ENCODE measurements around the gene AOC2.

AOC2 gene

DNA sequence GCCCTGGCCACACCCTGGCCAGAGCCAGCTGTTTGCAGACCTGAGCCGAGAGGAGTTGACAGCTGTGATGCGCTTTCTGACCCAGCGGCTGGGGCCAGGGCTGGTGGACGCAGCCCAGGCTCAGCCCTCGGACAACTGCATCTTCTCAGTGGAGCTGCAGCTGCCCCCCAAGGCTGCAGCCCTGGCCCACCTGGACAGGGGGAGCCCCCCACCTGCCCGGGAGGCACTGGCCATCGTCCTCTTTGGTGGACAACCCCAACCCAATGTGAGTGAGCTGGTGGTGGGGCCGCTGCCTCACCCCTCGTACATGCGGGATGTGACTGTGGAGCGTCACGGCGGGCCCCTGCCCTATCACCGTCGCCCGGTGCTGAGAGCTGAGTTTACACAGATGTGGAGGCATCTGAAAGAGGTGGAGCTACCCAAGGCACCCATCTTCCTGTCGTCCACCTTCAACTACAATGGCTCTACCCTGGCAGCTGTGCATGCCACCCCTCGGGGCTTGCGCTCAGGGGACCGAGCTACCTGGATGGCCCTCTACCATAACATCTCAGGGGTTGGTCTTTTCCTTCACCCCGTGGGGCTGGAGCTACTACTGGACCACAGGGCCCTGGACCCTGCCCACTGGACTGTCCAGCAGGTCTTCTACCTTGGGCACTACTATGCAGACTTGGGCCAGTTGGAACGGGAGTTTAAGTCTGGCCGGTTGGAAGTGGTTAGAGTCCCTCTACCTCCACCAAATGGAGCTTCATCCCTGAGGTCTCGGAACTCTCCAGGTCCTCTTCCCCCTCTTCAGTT, 578 bp downstream of the AOC2 start:
- H3K9me3 ChIP-seq: no peaks in the 10 kb centered on the region
- peaks cover 22 to 62% (median 50%) of the 10 kb centered on the region in 3 donors for H3K36me3 ChIP-seq
- no peaks in the 10 kb centered on the region for H3K27me3 ChIP-seq
- peak overlapping the region in 1 of 2 donors; percentile 59 for H3K27ac ChIP-seq
- intact Hi-C loops (cut with DNase I; ENCODE audit: low total_unique reads): loop anchor here (2.0 to 5.0 kb wide), 2 partner anchors 92 to 152 kb away; partner anchors contain the start of gene RPL27
- H3K4me1 ChIP-seq: peaks cover 0 to 29% (median 11%) of the 10 kb centered on the region in 4 donors
- TF ChIP-seq, protein P1, sequence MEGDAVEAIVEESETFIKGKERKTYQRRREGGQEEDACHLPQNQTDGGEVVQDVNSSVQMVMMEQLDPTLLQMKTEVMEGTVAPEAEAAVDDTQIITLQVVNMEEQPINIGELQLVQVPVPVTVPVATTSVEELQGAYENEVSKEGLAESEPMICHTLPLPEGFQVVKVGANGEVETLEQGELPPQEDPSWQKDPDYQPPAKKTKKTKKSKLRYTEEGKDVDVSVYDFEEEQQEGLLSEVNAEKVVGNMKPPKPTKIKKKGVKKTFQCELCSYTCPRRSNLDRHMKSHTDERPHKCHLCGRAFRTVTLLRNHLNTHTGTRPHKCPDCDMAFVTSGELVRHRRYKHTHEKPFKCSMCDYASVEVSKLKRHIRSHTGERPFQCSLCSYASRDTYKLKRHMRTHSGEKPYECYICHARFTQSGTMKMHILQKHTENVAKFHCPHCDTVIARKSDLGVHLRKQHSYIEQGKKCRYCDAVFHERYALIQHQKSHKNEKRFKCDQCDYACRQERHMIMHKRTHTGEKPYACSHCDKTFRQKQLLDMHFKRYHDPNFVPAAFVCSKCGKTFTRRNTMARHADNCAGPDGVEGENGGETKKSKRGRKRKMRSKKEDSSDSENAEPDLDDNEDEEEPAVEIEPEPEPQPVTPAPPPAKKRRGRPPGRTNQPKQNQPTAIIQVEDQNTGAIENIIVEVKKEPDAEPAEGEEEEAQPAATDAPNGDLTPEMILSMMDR (IDR thresholded peaks at IDR 0.05): no peak
- DNase-seq: no peak
- no peak overlapping the region for H3K4me3 ChIP-seq

DNA sequence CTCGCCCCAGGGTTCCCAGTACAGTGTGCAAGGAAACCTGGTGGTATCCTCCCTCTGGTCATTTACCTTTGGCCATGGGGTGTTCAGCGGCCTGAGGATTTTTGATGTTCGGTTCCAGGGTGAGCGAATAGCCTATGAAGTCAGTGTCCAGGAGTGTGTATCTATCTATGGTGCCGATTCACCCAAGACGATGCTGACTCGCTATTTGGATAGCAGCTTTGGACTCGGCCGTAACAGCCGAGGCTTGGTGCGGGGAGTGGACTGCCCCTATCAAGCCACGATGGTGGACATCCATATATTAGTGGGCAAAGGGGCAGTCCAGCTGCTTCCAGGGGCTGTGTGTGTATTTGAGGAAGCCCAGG, 1.2 kb downstream of the AOC2 start:
- intact Hi-C loops (cut with DNase I; ENCODE audit: low total_unique reads): loop anchor here (2.0 kb wide), 1 partner anchor 91 kb away; no protein-coding TSS in a partner anchor
- DNase-seq: no peak
- Histone ChIP-seq H3K36me3 (peaks cover 17 to 57% (median 45%) of the 10 kb centered on the region in 3 donors), H3K9me3 (no peaks in the 10 kb centered on the region), H3K27me3 (no peaks in the 10 kb centered on the region), H3K4me1 (peaks cover 0 to 35% (median 15%) of the 10 kb centered on the region in 4 donors), H3K4me3 (no peak overlapping the region), H3K27ac (peak overlapping the region; percentile 57 to 59)
- TF ChIP-seq, protein P1 (IDR thresholded peaks at IDR 0.05): no peak

- intact Hi-C loops (cut with DNase I; ENCODE audit: low total_unique reads): loop anchor here (2.0 kb wide), 2 partner anchors 77 to 91 kb away; no protein-coding TSS in a partner anchor
- TF ChIP-seq, protein P1 (IDR thresholded peaks at IDR 0.05): no peak
- Histone ChIP-seq H3K27ac (peak overlapping the region; percentile 57 to 59), H3K27me3 (no peaks in the 10 kb centered on the region), H3K4me3 (no peak overlapping the region), H3K4me1 (peaks cover 0 to 39% (median 18%) of the 10 kb centered on the region in 4 donors), H3K36me3 (peaks cover 12 to 51% (median 41%) of the 10 kb centered on the region in 3 donors), H3K9me3 (no peaks in the 10 kb centered on the region)
- no peak for DNase-seq
Measured at GRCh38 chr17:42845918-42846593, 1.7 kb downstream of the AOC2 start.

GRCh38 chr17:42846594-42847280, 2.4 kb downstream of the AOC2 start:
- no peak overlapping the region for H3K4me3 ChIP-seq
- intact Hi-C loops (cut with DNase I; ENCODE audit: low total_unique reads): loop anchor here (2.0 kb wide), 1 partner anchor 76 kb away; no protein-coding TSS in a partner anchor

GRCh38 chr17:42848093-42848492, 3.7 kb downstream of the AOC2 start:
- H3K9me3 ChIP-seq: no peaks in the 10 kb centered on the region
- no peak overlapping the region for H3K27ac ChIP-seq
- no peak for DNase-seq
- peaks cover 0 to 39% (median 18%) of the 10 kb centered on the region in 4 donors for H3K4me1 ChIP-seq
- H3K4me3 ChIP-seq: no peak overlapping the region
- no peaks in the 10 kb centered on the region for H3K27me3 ChIP-seq
- TF ChIP-seq, protein P1 (IDR thresholded peaks at IDR 0.05): no peak
- intact Hi-C loops (cut with DNase I; ENCODE audit: low total_unique reads): no loop called here
- peaks cover 6 to 31% (median 21%) of the 10 kb centered on the region in 3 donors for H3K36me3 ChIP-seq

More at GRCh38 chr17:42846594-42847280, 2.4 kb downstream of the AOC2 start:
- Histone ChIP-seq H3K36me3 (peaks cover 6 to 45% (median 35%) of the 10 kb centered on the region in 3 donors), H3K9me3 (no peaks in the 10 kb centered on the region), H3K27ac (peak overlapping the region; percentile 57 to 59), H3K27me3 (no peaks in the 10 kb centered on the region), H3K4me1 (peaks cover 0 to 39% (median 18%) of the 10 kb centered on the region in 4 donors)
- DNase-seq: peak in 1 of 2 donors; percentile 53
- TF ChIP-seq, protein P1 (IDR thresholded peaks at IDR 0.05): no peak
